ENCODE results near the gene OR51A2. TPM values are rescaled to one million over a fixed set of nuclear protein-coding genes. Genes with fewer than 3 reads are reported as not detected.

Gene OR51A2
- not detected in 2 replicates for total RNA-seq (2014; rRNA removed; shearing (Covaris generic))

DNA sequence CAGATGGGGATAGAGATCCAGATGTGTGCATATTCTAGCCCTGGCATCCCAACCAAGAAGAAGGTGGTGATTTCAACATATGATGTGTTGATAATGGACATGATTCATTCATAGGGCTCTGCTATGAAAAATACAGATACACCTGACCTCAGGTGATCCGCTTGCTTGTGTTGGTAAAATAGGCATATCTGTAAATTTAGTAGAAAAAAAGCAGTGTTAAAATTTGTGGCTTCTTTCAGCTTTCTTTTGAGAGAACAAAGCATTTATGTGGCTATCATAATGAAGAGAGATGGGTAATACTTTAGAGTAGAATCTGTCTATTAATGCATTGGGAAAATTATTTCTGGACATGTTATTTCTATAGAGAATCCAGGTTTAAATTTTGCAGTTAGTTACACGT lies at the start of gene OR51A2:
OR51A2 (minus strand) TSS at position 101 of the 400 bp plus-strand sequence; CDS start at position 101, 0 bp downstream.

DNA sequence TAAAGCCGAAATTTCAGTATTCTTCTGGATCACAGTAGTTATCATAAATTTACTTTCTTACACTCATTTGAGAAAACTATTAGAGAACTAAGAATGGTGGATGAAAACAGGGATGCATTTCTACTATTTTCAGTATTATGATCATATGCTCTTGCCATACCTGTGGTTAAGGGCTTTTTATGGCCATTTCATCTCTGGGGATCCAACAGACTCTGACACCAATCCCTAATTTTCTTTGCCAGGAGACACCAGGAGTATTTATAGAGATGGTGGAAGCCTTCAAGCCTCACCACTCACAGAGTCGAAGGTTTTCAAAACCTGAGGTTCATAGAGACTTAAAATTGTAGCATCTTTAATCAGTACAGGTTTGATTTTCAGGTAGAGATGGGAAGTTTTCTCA lies 39.0 kb upstream of the OR51A2 start, which contains the start of gene OR51L1:
OR51L1 (plus strand) TSS at position 301 of the 400 bp plus-strand sequence. CDS start 4,132 bp downstream, outside the sequence.

GRCh38 chr11:4947505-4947904 lies 8.0 kb downstream of the OR51A2 start, which contains the start of gene OR51A4:
OR51A4 (minus strand) TSS chr11:4947605; CDS start chr11:4947100, 505 bp downstream.

GRCh38 chr11:4924239-4924638 lies 31.3 kb downstream of the OR51A2 start, which contains the start of gene OR51G1:
OR51G1 (minus strand) TSS chr11:4924339; CDS start chr11:4924339, 0 bp downstream.

GRCh38 chr11:4919250-4919649 lies 36.3 kb downstream of the OR51A2 start, which contains the start of gene OR51G2:
OR51G2 (minus strand) TSS chr11:4919350; CDS start chr11:4915663, 3,687 bp downstream.

Other genes starting within 250 kb of the OR51A2 start
- not detected in 2 replicates for gene OR51F1, start 185.8 kb downstream of the OR51A2 start, total RNA-seq (2014; rRNA removed; shearing (Covaris generic))
- not detected in 2 replicates for gene OR52R1, start 151.3 kb downstream of the OR51A2 start, total RNA-seq (2014; rRNA removed; shearing (Covaris generic))
- not detected in 2 replicates for gene OR51F2, start 134.4 kb downstream of the OR51A2 start, total RNA-seq (2014; rRNA removed; shearing (Covaris generic))
- not detected in 2 replicates for gene OR51S1, start 106.5 kb downstream of the OR51A2 start, total RNA-seq (2014; rRNA removed; shearing (Covaris generic))
- gene OR51T1, start 73.8 kb downstream of the OR51A2 start, total RNA-seq (2014; rRNA removed; shearing (Covaris generic)), result not detected in 2 replicates
- not detected in 2 replicates for gene OR51A7, start 51.9 kb downstream of the OR51A2 start, total RNA-seq (2014; rRNA removed; shearing (Covaris generic))
- not detected in 2 replicates for gene OR51G2, start 36.4 kb downstream of the OR51A2 start, total RNA-seq (2014; rRNA removed; shearing (Covaris generic))
- gene OR51G1, start 31.4 kb downstream of the OR51A2 start, total RNA-seq (2014; rRNA removed; shearing (Covaris generic)), result not detected in 2 replicates
- gene OR51A4, start 8.1 kb downstream of the OR51A2 start, total RNA-seq (2014; rRNA removed; shearing (Covaris generic)), result not detected in 2 replicates
- not detected in 2 replicates for gene OR51L1, start 39.1 kb upstream of the OR51A2 start, total RNA-seq (2014; rRNA removed; shearing (Covaris generic))
- gene OR52J3, start 90.8 kb upstream of the OR51A2 start, total RNA-seq (2014; rRNA removed; shearing (Covaris generic)), result not detected in 2 replicates
- not detected in 2 replicates for gene OR52E2, start 103.9 kb upstream of the OR51A2 start, total RNA-seq (2014; rRNA removed; shearing (Covaris generic))
- not detected in 2 replicates for gene OR52E1, start 113.9 kb upstream of the OR51A2 start, total RNA-seq (2014; rRNA removed; shearing (Covaris generic))
- gene OR52A5, start 182.6 kb upstream of the OR51A2 start, total RNA-seq (2014; rRNA removed; shearing (Covaris generic)), result not detected in 2 replicates
- not detected in 2 replicates for gene OR52A1, start 199.0 kb upstream of the OR51A2 start, total RNA-seq (2014; rRNA removed; shearing (Covaris generic))
- gene OR51V1, start 245.0 kb upstream of the OR51A2 start, total RNA-seq (2014; rRNA removed; shearing (Covaris generic)), result not detected in 2 replicates

Measured in A375 (cell line).